ENCODE data around the gene TMC2.
A peak's percentile ranks its signal among the peaks of the same experiment; 100 is the strongest.

Gene TMC2

GRCh38 chr20:2640899-2641298 is 104.5 kb downstream of the TMC2 start:
- Histone ChIP-seq H3K9me2 (replicated peaks; ENCODE audit: control insufficient read depth, low read length) (no peaks in the 10 kb centered on the region), H3K79me2 (ENCODE audit: control insufficient read depth, low read length) (no peaks in the 10 kb centered on the region), H3K4me3 (ENCODE audit: low read length) (no peak overlapping the region), H3F3A (ENCODE audit: control insufficient read depth, insufficient read depth) (no peaks in the 10 kb centered on the region), H3K4me1 (ENCODE audit: control insufficient read depth, low read length) (no peaks in the 10 kb centered on the region), H3K27ac (ENCODE audit: low read depth, low read length) (no peak overlapping the region), H3K9me3 (ENCODE audit: control insufficient read depth, insufficient read depth, low read length) (no peaks in the 10 kb centered on the region), H3K36me3 (ENCODE audit: control insufficient read depth, low read length) (no peaks in the 10 kb centered on the region), H3K27me3 (ENCODE audit: control insufficient read depth, low read length) (0 out of 2 replicates have a peak, but pooled peaks cover 3% of the 10 kb centered on the region), H4K20me1 (ENCODE audit: control insufficient read depth, insufficient read depth, low read depth, low read length) (no peaks in the 10 kb centered on the region), H3K4me2 (ENCODE audit: low read length) (no peak overlapping the region)
- TF ChIP-seq EZH2phosphoT487 (IDR thresholded peaks at IDR 0.05; ENCODE audit: borderline replicate concordance, low read length) (no peak), CTCF (IDR thresholded peaks at IDR 0.05; ENCODE audit: low read depth, low read length, poor library complexity, severe bottlenecking) (no peak)

GRCh38 chr20:2643708-2644107 is 107.3 kb downstream of the TMC2 start:
- Histone ChIP-seq H3K79me2 (ENCODE audit: control insufficient read depth, low read length) (no peaks in the 10 kb centered on the region), H3K4me1 (ENCODE audit: control insufficient read depth, low read length) (no peaks in the 10 kb centered on the region), H3F3A (ENCODE audit: control insufficient read depth, insufficient read depth) (peaks cover 6% of the 10 kb centered on the region), H3K4me3 (ENCODE audit: low read length) (no peak overlapping the region), H3K9me3 (ENCODE audit: control insufficient read depth, insufficient read depth, low read length) (no peaks in the 10 kb centered on the region), H3K9me2 (replicated peaks; ENCODE audit: control insufficient read depth, low read length) (no peaks in the 10 kb centered on the region), H3K27me3 (ENCODE audit: control insufficient read depth, low read length) (no peaks in the 10 kb centered on the region), H4K20me1 (ENCODE audit: control insufficient read depth, insufficient read depth, low read depth, low read length) (no peaks in the 10 kb centered on the region), H3K4me2 (ENCODE audit: low read length) (no peak overlapping the region), H3K36me3 (ENCODE audit: control insufficient read depth, low read length) (no peaks in the 10 kb centered on the region), H3K27ac (ENCODE audit: low read depth, low read length) (no peak overlapping the region)
- TF ChIP-seq EZH2phosphoT487 (IDR thresholded peaks at IDR 0.05; ENCODE audit: borderline replicate concordance, low read length), result no peak
- TF ChIP-seq CTCF (IDR thresholded peaks at IDR 0.05; ENCODE audit: low read depth, low read length, poor library complexity, severe bottlenecking), result no peak

- Histone ChIP-seq H3F3A (ENCODE audit: control insufficient read depth, insufficient read depth) (peaks cover 54% of the 10 kb centered on the region), H3K4me1 (ENCODE audit: control insufficient read depth, low read length) (peaks cover 27% of the 10 kb centered on the region), H3K27me3 (ENCODE audit: control insufficient read depth, low read length) (no peaks in the 10 kb centered on the region), H3K4me2 (ENCODE audit: low read length) (peak within 1 kb of the TSS; percentile 92), H3K79me2 (ENCODE audit: control insufficient read depth, low read length) (peaks cover 57% of the 10 kb centered on the region), H3K36me3 (ENCODE audit: control insufficient read depth, low read length) (peaks cover 60% of the 10 kb centered on the region), H3K4me3 (ENCODE audit: low read length) (peak within 1 kb of the TSS; percentile 99), H4K20me1 (ENCODE audit: control insufficient read depth, insufficient read depth, low read depth, low read length) (peaks cover 31% of the 10 kb centered on the region), H3K27ac (ENCODE audit: low read depth, low read length) (peak within 1 kb of the TSS; percentile 86), H3K9me3 (ENCODE audit: control insufficient read depth, insufficient read depth, low read length) (no peaks in the 10 kb centered on the region), H3K9me2 (replicated peaks; ENCODE audit: control insufficient read depth, low read length) (no peaks in the 10 kb centered on the region)
- TF ChIP-seq EZH2phosphoT487 (IDR thresholded peaks at IDR 0.05; ENCODE audit: borderline replicate concordance, low read length), result no peak
- TF ChIP-seq CTCF (IDR thresholded peaks at IDR 0.05; ENCODE audit: low read depth, low read length, poor library complexity, severe bottlenecking), result no peak
Observed at GRCh38 chr20:2651772-2652723, 115.7 kb downstream of the TMC2 start, which contains the start of gene NOP56. TSS of gene NOP56 (plus strand) at chr20:2652632. CDS start at chr20:2652661, 29 bp downstream.
